ENCODE data around the gene ZNF345.

DNA sequence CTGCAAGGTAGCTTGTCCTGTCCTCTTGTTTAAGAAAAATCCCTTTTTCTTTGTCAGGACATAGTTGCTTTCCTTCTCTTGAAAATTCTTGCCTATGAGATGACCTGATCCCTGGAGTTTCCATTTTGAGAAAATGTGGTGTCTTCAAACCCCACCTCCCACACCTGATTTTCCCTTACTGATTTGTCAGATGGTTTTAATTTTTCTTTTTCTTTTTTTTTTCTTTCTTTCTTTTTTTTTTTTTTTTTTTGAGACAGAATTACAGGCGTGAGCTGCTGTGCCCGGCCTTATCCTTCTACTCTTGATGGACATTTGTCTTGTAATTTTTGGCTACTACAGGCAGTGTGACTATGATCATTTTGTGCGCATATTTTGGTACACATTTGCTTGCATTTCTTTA, 1.2 kb downstream of the ZNF345 start:
- TF ChIP-seq, protein P1, sequence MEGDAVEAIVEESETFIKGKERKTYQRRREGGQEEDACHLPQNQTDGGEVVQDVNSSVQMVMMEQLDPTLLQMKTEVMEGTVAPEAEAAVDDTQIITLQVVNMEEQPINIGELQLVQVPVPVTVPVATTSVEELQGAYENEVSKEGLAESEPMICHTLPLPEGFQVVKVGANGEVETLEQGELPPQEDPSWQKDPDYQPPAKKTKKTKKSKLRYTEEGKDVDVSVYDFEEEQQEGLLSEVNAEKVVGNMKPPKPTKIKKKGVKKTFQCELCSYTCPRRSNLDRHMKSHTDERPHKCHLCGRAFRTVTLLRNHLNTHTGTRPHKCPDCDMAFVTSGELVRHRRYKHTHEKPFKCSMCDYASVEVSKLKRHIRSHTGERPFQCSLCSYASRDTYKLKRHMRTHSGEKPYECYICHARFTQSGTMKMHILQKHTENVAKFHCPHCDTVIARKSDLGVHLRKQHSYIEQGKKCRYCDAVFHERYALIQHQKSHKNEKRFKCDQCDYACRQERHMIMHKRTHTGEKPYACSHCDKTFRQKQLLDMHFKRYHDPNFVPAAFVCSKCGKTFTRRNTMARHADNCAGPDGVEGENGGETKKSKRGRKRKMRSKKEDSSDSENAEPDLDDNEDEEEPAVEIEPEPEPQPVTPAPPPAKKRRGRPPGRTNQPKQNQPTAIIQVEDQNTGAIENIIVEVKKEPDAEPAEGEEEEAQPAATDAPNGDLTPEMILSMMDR (IDR thresholded peaks at IDR 0.05) = no peak
- TF ChIP-seq POLR2AphosphoS5 (IDR thresholded peaks at IDR 0.05; ENCODE audit: insufficient read depth in 1 of 2, low read depth in 1 of 2) = no peak

Data from vagina (tissue), 2 donors.